Keratinocyte (primary cell): Measurements from ENCODE around the gene CPSF4. TPM values are rescaled to one million over a fixed set of nuclear protein-coding genes. Genes with fewer than 3 reads are reported as not detected.
"Not testable (repeated sequence)": the region's sequence is repeated elsewhere in the genome, so short reads cannot be mapped to it uniquely, and the experiment has no call there.

Experiments
- DNase-seq: peaks from one replicate; pipeline ENCODE4 v3.0.0-alpha.2; 2011; ENCODE audit warnings: low read depth, missing footprints, low spot score
- FAIRE-seq: peaks from 2 replicates; lab custom pipeline; 2011; peaks lifted over from hg19 to GRCh38; lab: Jason Lieb, UNC
- H2AFZ ChIP-seq: 2 replicates; pipeline ENCODE4 v1.6.0; 2012; ENCODE audit warnings: low read length, control low read depth, inconsistent platforms; ENCODE audit not compliant: control insufficient read depth
- H3K27ac ChIP-seq: 2 replicates; pipeline ENCODE4 v1.5.1; 2011; ENCODE audit warnings: low read length; ENCODE audit not compliant: control insufficient read depth, insufficient read depth
- H3K27me3 ChIP-seq: 3 replicates; pipeline ENCODE4 v1.6.0; 2011; ENCODE audit warnings: low read length; ENCODE audit not compliant: control insufficient read depth, insufficient read depth; ENCODE audit errors: extremely low read depth
- H3K36me3 ChIP-seq, 2 experiments: 2 replicates in 1 of 2; 3 replicates in 1 of 2; pipeline ENCODE4 v1.5.1; 2011; ENCODE audit warnings: low read length in 2 of 2, mild to moderate bottlenecking in 1 of 2; ENCODE audit not compliant: control insufficient read depth in 2 of 2, insufficient read depth in 2 of 2; ENCODE audit errors: extremely low read depth in 1 of 2
- H3K4me1 ChIP-seq: 3 replicates; pipeline ENCODE4 v1.5.1; 2011; ENCODE audit warnings: low read length; ENCODE audit not compliant: control insufficient read depth, insufficient read depth; ENCODE audit errors: extremely low read depth
- H3K4me2 ChIP-seq: 3 replicates; pipeline ENCODE4 v1.6.0; 2011; ENCODE audit warnings: low read depth, low read length; ENCODE audit not compliant: control insufficient read depth, insufficient read depth; ENCODE audit errors: extremely low read depth
- H3K4me3 ChIP-seq, 3 experiments: fragments of 200-600 bp in 1 of 3; sonication (generic) in 1 of 3; 2 replicates in 2 of 3; 3 replicates in 1 of 3; pipeline ENCODE4 v1.5.1; 2011 to 2016; ENCODE audit warnings: low read length in 3 of 3, mild to moderate bottlenecking in 3 of 3, control low read depth in 2 of 3, inconsistent platforms in 1 of 3, low read depth in 1 of 3, mixed read lengths in 1 of 3, mixed run types in 1 of 3, moderate library complexity in 1 of 3; ENCODE audit not compliant: control insufficient read depth in 2 of 3, insufficient read depth in 2 of 3; ENCODE audit errors: extremely low read depth in 1 of 3
- H3K79me2 ChIP-seq: 2 replicates; pipeline ENCODE4 v1.6.0; 2012; ENCODE audit warnings: low read length; ENCODE audit not compliant: control insufficient read depth, insufficient read depth
- H3K9ac ChIP-seq: 3 replicates; pipeline ENCODE4 v1.6.0; 2011; ENCODE audit warnings: low read length; ENCODE audit not compliant: control insufficient read depth, insufficient read depth; ENCODE audit errors: extremely low read depth
- H3K9me1 ChIP-seq: 3 replicates; pipeline ENCODE4 v1.6.0; 2011; ENCODE audit warnings: low read length; ENCODE audit not compliant: control insufficient read depth, insufficient read depth; ENCODE audit errors: extremely low read depth
- H3K9me3 ChIP-seq: 2 replicates; pipeline ENCODE4 v1.5.1; 2012; ENCODE audit warnings: low read depth, low read length; ENCODE audit not compliant: control insufficient read depth
- H4K20me1 ChIP-seq: 3 replicates; pipeline ENCODE4 v1.6.0; 2011; ENCODE audit warnings: low read length; ENCODE audit not compliant: control insufficient read depth, insufficient read depth; ENCODE audit errors: extremely low read depth
- CTCF ChIP-seq, 3 experiments: IDR thresholded peaks in 1 of 3; conservative IDR thresholded peaks in 1 of 3; optimal IDR thresholded peaks in 1 of 3; 2 replicates in 2 of 3; 3 replicates in 1 of 3; pipeline versions ENCODE3 to v1.5.1; 2011; ENCODE audit warnings: low read length in 3 of 3, mild to moderate bottlenecking in 3 of 3, moderate library complexity in 2 of 3, control low read depth in 1 of 3, inconsistent platforms in 1 of 3; ENCODE audit not compliant: insufficient read depth in 2 of 3; ENCODE audit errors: extremely low read depth in 1 of 3
- EZH2 ChIP-seq: IDR thresholded peaks from one replicate; pipeline ENCODE4 v1.6.1; 2012; ENCODE audit warnings: inconsistent platforms, mild to moderate bottlenecking, low read length, moderate library complexity
- dilution Hi-C: fragments of 300-500 bp; cut with MboI; formaldehyde crosslinking; loops from one replicate; pipeline ENCODE4 v1.7.0; 2020; ENCODE audit warnings: low sequenced_read_pairs; ENCODE audit not compliant: extremely low pct_ligation_motif_present
- polyA plus RNA-seq, 5 experiments: library from polyadenylated mRNA; depleted of rRNA in 3 of 5; stranded (reverse) in 3 of 5; stranded (forward) in 1 of 5; unstranded in 1 of 5; fragments of >200 nt; gene quantifications; 1 replicate in 1 of 5; 2 replicates in 3 of 5; 3 replicates in 1 of 5; pipeline versions ENCODE4 v1.2.1 to v1.2.3, GENCODE V29; 2011 to 2012; ENCODE audit warnings: missing spikeins in 2 of 5, low read depth in 1 of 5, low replicate concordance in 1 of 5

CPSF4 gene
- polyA plus RNA-seq, 1 donor (not counting 4 experiments of a cell fraction or from before 2014, with no cell fraction given): 25.0 TPM

- peak overlapping the region; percentile 80 for H3K27ac ChIP-seq
- dilution Hi-C loops: no loop called here
- peak overlapping the region; percentile 89 for H3K4me2 ChIP-seq
- peak overlapping the region; percentile 90 for H3K9ac ChIP-seq
- no peaks in the 10 kb centered on the region for H3K9me1 ChIP-seq
- H2AFZ ChIP-seq: peak overlapping the region; percentile 82
- H3K27me3 ChIP-seq: no peaks in the 10 kb centered on the region
- DNase-seq (no peak), FAIRE-seq (no peak)
- H4K20me1 ChIP-seq: peaks cover 4% of the 10 kb centered on the region
- peak overlapping the region; percentile 80 to 99 (median 94) for H3K4me3 ChIP-seq
- no peaks in the 10 kb centered on the region for H3K9me3 ChIP-seq
- peaks cover 54% of the 10 kb centered on the region for H3K79me2 ChIP-seq
- H3K4me1 ChIP-seq: peaks cover 20% of the 10 kb centered on the region
- H3K36me3 ChIP-seq: peaks cover 2 to 3% of the 10 kb centered on the region in 2 experiments
- TF ChIP-seq EZH2: no peak
- TF ChIP-seq CTCF (optimal IDR thresholded peaks at IDR 0.05 in 1 of 3, IDR thresholded peaks at IDR 0.05 in 1 of 3, conservative IDR thresholded peaks at IDR 0.05 in 1 of 3; ENCODE audit: extremely low read depth in 1 of 3, insufficient read depth in 2 of 3, low read length in 3 of 3): no peak
Measured at GRCh38 chr7:99500637-99501009, 61.9 kb downstream of the CPSF4 start.

- Histone ChIP-seq H3K4me2 (peak overlapping the region; percentile 89), H3K4me1 (peaks cover 26% of the 10 kb centered on the region), H3K4me3 (peak overlapping the region in 1 of 3 experiments; percentile 99), H3K79me2 (peaks cover 57% of the 10 kb centered on the region)
- H3K27ac ChIP-seq, H3K27me3 ChIP-seq, H3K9me3 ChIP-seq, FAIRE-seq, DNase-seq, H4K20me1 ChIP-seq, H3K9me1 ChIP-seq, H3K9ac ChIP-seq, H2AFZ ChIP-seq, H3K36me3 ChIP-seq, dilution Hi-C loops: not testable (repeated sequence)
Measured at GRCh38 chr7:99501236-99501635, 62.5 kb downstream of the CPSF4 start.

- dilution Hi-C loops: no loop called here
- Histone ChIP-seq H3K9ac (peak overlapping the region; percentile 81), H3K36me3 (peaks cover 0 to 1% of the 10 kb centered on the region in 2 experiments), H3K27ac (peak overlapping the region; percentile 73), H3K27me3 (no peaks in the 10 kb centered on the region), H3K4me1 (peaks cover 20% of the 10 kb centered on the region), H3K79me2 (peaks cover 48% of the 10 kb centered on the region), H3K9me1 (no peaks in the 10 kb centered on the region), H4K20me1 (no peaks in the 10 kb centered on the region), H2AFZ (peak overlapping the region; percentile 83), H3K9me3 (no peaks in the 10 kb centered on the region), H3K4me2 (peak overlapping the region; percentile 75), H3K4me3 (peak overlapping the region; percentile 84 to 95 (median 90))
- FAIRE-seq: no peak
- TF ChIP-seq CTCF (optimal IDR thresholded peaks at IDR 0.05 in 1 of 3, IDR thresholded peaks at IDR 0.05 in 1 of 3, conservative IDR thresholded peaks at IDR 0.05 in 1 of 3; ENCODE audit: extremely low read depth in 1 of 3, insufficient read depth in 2 of 3, low read length in 3 of 3): no peak
- peak; percentile 62 for DNase-seq
Measured at GRCh38 chr7:99504281-99504602, 65.5 kb downstream of the CPSF4 start.
